22Rv1 (cell line): Measurements from ENCODE around the gene ITPK1.

Experiments
- ZFX ChIP-seq: fragments of 450-650 bp; IDR thresholded peaks from 2 replicates; pipeline ENCODE4 v1.6.1; 2017; ENCODE audit warnings: antibody characterized with exemption, borderline replicate concordance
- TF ChIP-seq, protein P1 (sequence below): fragments of 450-650 bp; IDR thresholded peaks from 2 replicates; pipeline ENCODE4 v1.5.1; 2017; ENCODE audit warnings: mild to moderate bottlenecking

DNA sequence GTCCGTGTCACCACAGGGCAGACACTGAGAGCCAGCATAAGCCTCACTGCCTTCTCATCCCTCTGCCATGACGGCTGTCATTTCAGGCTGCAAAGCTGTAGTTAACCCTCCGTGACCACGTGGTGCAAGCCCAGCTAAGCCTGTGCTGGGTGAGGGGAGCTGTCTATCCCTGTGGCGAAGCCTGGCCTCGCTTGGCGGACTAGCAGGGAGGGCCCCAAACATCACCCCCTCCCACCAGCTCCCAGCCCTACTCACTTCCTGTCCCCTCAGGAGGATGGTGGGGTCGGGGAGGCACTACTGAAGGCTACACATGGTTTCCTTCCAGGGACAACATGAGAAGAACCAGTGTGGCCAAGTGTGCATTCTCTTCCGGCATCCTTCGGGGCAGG lies 104.6 kb downstream of the ITPK1 start:
- TF ChIP-seq, protein P1, sequence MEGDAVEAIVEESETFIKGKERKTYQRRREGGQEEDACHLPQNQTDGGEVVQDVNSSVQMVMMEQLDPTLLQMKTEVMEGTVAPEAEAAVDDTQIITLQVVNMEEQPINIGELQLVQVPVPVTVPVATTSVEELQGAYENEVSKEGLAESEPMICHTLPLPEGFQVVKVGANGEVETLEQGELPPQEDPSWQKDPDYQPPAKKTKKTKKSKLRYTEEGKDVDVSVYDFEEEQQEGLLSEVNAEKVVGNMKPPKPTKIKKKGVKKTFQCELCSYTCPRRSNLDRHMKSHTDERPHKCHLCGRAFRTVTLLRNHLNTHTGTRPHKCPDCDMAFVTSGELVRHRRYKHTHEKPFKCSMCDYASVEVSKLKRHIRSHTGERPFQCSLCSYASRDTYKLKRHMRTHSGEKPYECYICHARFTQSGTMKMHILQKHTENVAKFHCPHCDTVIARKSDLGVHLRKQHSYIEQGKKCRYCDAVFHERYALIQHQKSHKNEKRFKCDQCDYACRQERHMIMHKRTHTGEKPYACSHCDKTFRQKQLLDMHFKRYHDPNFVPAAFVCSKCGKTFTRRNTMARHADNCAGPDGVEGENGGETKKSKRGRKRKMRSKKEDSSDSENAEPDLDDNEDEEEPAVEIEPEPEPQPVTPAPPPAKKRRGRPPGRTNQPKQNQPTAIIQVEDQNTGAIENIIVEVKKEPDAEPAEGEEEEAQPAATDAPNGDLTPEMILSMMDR = no peak
- TF ChIP-seq ZFX = no peak
